ENCODE results near the gene TMEM170B.

TMEM170B gene

DNA sequence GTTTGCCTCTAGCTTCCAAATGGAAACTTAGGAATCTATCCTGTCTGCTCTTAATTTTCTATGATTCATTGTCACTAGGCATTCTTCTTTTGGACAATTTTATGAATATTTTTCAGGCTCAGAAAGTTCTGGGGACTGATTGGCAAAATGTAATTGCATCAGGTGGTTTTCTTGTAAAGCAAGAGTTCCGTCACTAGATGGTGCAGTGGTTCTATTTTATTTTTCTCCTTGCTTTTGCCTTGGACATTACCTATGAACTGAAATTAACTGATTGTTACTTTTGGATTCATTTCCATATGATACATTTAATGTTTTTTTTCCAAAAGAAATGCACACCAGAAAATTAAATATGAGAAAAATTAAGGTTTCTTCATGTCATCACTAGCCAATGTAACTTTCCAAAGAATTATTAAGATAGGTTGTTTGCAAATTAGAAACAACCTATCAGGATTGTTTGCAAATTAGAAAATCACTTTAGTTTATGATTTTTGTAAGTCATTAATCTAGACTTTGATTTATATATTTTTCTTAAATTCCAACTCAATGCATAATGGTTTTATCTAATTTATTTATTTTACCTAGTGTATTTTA, 48.0 kb downstream of the TMEM170B start:
- no peak for DNase-seq

DNA sequence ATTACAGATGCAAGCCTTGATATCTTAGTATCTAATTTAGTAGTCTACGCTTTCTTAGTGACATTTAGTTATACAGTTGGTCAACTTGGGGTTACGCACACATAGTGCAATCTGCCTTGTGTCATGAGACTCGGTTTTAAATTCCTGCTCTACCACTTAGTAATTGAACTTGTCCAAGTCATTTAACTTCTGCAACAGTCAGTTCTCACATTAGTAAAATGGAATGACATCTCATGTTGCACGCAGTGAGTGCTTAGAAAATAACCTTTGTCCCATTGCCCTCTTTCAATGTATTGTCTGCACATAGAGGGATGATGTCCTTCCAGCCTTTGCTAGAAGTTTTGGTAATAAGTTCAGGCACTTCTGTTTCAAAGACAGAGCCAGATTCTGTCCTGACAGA, 48.6 kb downstream of the TMEM170B start:
- DNase-seq = no peak

DNA sequence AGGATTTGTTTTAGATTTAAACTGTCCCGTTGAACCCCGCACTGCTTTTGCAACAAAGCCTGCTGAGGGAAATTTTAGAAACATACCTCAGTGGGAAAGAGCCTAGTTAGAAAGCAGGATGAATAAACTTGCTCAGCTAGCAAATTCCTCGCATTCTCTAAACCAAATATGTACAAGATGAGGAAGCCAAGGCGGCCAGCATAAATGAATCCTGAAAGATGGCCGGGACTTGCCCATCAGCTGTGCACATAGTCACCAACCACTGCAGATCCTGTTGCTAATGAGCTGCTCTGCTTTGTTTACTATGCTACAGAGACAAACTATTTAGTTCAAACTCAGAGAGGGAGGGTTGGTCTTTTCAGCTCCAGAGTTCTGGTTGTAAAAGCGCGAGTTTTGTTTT, 49.0 kb downstream of the TMEM170B start:
- DNase-seq = no peak

DNA sequence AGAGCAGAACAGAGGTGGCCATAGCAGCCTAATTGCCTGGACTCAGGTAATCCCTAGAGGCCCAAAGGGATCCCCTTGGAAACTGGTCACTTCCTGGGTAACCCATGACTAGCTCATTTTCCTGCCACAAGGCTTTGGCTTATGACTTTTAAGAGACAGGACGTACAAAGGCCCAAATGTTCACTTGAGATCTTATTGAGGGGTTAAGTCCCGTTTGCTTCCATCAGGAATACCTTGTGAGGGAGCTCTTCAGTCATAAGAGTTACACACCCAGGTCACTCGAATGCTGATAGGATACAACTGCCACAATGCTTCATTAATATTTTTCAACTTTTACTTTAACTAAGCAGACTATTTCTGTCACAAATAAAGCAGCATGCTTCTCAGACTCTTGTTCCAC, 51.7 kb downstream of the TMEM170B start:
- no peak for DNase-seq

DNA sequence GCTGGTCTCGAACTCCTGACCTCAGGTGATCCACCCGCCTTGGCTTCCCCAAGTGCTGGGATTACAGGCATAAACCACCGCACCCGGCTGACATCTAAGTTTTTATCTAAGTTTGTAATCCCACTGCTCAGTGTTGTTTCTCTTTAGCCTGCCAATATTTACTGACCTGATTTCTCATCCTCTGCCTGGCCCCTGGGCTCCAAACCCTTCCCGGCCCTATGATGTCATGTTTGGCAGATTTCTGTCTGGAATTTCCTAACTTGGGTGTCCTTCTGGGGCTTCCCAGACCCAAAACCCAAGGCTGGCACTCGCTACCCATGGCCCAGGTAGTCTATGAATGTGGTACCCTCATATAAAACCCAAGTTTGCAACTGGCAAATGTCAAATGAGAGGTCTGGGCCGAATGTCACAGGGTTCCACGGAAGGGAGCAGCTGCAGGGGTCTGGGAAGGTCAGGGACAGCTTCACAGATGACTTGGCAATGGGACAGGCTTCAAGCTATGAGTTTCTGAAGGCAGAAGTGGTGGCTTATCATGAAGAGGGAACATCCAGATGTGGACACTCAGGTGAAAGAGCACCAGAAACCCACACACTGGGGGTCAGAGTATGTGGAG, 54.9 kb downstream of the TMEM170B start:
- no peak for DNase-seq

DNA sequence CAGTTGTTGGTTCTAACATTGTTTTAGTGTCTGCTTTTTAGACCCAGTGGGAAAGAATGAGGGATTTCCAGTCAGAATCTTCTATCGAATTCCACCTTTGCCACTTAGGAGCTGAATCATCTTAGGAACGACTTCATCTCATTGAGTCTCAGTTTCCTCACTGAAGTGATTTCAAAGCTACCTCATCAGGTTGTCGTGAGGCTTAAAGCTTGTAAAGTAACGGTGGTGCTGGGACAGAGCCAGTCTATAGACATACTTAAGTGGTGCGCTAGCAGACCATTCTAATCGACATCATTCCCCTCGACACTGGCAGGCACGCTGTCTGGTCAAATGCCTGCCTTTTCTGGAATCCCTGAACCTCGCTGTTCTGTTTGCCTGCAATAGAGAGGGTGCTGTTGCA, 55.5 kb downstream of the TMEM170B start:
- no peak for DNase-seq

DNA sequence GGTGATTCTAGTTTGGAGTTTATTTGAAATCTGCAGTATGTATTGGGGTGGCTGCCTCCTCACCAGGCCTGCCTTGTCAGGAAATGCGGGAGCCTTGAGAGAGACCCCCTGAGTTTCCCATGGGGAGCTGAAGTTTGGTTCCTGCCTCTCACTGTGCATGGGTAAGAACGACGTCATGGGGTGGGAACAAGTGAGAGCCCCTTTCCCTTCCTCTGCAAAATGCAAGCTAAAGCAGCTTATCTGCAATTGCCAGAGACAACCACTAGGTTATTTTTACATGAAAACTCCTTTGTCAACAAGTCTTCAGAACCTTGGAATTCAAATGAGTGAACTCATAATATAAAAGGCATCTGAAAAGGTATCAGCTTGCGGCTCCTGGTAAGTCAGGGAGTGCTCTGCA, 58.4 kb downstream of the TMEM170B start:
- no peak for DNase-seq

DNA sequence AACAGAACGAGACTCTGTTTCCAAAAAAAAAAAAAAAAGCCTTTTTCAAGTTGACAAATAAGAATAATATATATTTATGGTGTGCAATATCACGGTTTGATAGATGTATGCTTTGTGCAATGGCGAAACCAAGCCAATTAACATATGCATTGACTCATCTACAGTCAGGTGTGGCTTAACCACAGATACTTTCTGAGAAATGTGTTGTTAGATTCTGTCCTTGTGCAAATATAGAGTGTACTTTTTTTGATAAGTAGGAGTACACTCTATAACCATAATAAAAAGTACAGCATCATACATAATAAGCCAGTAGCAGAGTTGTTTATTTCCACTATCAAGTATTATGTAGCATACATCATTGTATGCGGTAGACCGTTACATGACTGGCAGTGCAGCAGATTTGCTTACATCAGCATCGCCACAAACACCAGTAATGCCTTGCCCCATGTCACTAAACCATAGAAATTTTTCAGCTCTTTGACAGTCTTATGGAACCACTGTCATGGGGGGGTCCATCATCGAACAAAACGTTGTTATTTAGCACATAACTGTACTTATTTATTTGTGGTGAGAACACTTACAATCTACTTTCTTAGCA, 59.2 kb downstream of the TMEM170B start:
- no peak for DNase-seq

DNA sequence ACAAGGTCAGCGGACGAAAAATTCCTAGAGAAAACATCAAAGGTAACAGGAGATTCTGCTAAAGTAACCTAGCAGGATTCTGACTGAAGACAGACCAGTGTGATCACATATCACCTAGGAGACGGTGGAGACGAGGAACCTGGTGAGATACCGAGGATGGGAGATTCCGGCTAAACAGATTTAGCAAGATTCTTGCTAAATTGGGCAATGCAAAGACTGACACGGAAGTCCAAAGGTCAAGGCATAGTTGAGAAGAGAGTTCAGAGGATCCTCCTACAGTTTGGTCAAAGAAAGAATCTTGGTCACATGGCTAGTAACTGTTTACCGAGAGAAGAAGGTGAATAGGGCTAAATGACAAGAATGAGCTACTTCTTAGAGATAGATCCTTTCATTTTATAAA, 61.1 kb downstream of the TMEM170B start:
- no peak for DNase-seq

DNA sequence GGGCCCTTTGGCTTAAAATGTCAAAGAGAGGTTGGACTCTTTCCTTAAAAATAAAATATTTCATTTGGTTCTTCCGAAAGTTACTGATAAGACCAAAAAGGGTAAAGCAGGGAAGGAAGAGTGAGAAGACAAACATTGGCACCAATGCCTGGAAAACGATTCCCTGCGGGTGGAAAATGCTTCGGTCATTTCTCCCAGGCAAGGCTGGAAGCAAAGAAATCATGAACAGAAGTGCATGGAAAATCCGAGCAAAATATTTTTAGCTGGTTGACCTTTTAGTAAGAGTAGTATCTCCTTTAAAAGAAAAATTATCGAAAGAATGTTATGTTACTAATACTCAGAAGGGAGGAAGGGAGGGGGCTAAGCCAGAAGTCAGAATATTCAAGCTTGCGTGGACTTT, 62.7 kb downstream of the TMEM170B start:
- no peak for DNase-seq

DNA sequence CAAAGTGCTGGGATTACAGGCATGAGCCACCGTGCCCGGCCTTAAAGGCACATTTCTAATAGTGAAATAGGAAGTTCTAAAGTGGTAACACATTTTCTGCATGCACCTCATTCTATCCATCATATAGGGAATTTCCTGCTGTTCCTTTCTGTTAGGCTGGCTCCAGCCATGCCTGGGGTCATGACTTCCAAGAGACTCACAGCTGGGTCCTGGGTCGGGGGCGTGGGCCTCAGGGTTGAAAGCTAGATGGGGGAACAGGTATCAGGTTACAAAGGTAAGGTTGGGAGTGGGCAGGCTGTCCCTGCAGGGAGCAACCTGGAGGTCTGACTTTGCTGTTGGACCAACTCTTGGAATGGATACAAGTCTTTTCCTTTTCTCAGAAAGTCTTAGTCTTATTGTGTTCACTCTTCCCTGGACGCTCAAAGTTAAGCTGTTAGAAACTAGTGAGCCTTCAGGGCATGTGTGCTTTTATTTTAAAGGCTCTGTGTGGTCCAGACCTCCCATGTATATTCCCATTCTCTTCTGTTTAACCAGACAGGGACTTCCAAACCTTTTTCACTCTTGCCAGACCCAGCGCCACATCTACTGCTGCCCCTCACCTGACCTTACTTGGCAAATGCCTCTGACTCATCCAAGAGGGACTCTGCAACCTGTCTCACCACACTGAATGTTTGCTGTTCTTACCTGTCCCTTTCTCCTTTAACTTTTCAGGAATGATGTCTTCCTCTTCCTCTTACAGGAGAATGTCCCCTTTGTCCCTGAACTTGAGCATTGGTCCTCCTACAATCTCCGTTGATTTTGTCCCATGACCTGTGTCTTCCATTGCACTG, 64.4 kb downstream of the TMEM170B start:
- no peak for DNase-seq

DNA sequence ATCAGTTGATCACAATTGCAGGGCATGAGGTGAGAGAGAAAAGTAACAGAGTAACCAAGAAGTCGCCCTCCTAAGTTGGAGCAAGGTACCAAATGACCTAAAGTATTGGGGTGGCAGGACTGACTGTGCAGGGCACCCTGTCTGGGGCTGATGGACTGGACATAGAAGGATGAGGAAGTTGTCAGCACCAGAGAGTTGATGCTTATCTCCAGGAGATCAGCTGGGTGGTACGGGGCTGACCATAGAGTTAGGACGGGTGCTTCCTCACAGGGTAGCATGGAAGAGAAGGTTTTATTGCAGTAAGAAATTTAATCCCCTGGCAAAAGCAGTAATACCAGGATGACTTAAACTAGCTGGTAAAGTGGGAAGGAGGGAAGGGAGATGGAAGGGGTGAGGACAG, 66.7 kb downstream of the TMEM170B start:
- no peak for DNase-seq

DNA sequence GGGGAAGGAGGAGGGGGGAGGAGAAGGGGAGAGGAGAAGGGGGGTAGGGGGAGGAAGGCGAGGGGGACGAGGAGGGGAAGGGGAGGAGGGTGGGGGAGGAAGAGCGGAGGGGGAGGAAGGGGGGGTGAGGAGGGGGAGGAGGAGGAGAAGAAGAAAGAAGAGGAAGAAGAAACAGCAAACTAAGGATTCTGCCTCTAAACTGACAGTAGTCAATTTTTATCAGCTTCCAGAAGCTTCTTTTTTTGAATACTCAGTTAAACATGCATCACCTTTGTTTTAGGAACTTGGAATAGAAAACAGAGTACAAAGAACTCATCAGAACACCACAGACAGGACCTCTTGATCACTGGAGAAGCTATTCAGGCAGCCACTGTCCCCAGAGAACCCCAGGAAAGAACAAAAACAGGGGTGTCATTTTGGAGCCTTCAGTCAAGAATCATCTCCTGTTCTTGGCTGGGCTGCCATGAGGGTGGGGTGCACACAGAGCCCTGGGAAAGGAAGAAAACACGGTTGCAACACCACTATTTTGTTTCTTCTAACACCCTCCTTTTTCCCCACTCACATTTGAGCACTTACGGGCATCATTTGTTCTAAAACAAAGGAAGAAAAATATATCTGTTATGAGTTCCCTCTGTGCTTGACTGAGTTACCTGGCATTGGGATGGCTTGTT, 67.4 kb downstream of the TMEM170B start:
- no peak for DNase-seq

DNA sequence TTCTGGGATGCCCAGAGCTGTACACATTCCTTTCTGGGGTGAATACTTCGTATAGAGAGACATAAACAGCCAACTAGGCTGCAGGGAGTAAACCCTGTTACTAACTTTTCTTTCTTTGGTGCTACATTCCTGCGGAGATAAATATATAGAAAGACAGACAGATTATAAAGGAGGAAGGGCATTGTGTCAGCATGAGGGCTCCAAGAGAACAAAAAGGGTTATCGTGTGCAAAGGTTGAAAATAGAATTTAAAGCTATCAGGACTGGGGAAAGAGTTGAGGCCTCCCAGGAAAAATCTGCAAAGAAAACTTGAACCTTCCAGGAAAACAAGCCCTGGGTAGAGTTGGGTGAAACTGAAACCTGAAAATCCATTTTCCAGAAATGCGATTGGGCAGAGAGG, 68.0 kb downstream of the TMEM170B start:
- DNase-seq = no peak

DNA sequence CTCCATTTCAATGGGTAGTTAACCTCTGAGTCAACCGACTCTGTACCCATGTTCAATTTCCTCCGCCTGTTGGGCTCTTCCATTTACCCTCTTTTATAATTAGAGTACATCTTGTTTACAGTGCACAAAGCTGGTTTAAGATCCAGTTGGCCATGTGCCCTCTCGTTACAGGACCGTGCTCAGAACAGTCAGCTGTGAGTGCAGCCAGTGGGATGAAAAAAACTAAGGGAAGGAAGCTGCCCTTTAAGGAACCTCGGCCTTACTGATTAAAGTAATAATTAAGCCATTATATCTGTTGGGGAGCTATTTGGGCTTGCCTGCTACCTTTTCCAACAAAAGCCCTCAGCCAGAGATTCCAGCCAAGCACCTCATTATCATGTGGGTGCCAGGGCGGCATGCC, 68.8 kb downstream of the TMEM170B start:
- DNase-seq = no peak

DNA sequence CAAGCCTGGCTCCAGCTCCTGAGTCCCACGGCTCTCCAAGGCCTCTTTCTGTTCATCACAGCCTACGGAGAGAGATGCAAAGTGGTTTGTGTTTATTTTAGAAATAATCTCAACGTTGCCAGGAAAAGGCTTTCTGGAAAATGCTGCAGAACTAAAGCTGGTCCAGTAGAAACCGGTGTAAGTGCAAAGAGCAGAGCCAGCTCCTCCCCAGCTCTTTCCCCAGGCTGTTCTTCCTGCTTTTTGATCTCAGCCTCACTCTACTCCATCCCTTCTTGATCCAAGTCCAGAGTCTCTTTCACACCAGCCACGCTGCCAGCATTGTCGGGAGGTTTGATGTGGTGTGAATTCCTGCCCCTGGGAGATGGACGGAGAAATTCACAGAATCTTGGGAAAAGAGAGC, 69.8 kb downstream of the TMEM170B start:
- no peak for DNase-seq

DNA sequence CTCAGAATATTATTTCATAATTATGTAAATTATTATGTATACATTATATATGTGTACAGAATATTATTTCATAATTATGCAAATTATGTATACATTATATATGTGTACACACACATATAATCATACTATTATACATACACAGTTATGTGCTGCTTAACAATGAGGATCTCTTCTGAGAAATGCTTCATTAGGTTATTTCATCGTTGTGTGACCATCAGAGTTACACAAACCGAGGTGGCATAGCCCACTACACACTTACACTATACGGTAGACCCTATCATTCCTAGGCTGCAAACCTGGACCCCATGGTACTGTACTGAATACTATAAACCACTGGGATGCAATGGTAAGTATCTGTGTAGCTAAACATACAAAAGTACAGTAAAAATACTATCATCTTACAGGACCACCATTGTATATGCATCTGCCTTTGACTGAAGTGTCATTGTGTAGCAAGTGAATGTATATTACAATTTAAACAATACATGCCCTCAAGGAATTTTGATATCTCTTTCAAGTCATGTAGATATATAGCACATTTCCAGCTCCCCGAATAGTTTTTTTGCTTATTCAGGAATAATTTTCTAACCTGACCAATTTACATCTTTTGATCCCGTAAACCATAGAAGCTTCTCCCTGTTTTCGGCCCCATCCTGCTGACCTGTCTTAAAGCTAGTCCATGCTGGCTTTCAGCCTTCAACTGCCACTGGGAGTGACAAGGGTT, 71.2 kb downstream of the TMEM170B start:
- no peak for DNase-seq

DNA sequence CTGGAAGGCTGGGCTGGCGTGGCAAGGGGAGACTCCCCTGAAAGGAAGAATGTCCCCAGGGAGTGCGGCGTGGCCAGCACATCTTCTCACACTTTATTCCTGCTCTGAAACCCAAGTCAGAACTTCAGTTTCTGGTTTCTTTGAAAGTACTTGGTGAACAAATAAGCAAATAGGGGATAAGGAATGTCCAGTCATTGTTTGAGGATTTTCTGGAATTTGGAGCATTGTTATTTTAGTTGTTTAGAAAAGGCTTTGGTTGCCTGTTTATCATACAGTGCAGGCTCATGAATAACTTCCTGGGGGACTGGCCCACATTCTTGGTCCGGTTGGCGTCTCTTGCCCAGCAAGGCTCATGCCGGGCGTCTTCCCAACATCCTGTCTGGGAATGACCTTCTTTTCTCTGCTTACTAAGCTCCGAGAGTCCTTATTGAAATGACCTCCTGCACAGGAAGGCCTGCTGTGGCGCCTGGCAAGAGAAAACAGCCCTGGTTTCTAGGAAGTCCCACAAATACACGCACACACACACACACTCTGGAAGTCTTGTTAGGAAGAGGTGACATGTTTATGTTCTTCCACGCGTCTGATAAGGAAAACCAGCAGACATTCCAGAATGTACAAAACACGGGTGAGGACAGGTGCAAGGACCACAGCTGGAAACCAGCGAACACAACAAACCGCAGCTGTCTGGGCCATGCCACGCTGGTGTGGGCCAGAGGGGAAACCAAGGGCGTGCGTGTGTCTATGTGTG, 71.9 kb downstream of the TMEM170B start:
- no peak for DNase-seq

DNA sequence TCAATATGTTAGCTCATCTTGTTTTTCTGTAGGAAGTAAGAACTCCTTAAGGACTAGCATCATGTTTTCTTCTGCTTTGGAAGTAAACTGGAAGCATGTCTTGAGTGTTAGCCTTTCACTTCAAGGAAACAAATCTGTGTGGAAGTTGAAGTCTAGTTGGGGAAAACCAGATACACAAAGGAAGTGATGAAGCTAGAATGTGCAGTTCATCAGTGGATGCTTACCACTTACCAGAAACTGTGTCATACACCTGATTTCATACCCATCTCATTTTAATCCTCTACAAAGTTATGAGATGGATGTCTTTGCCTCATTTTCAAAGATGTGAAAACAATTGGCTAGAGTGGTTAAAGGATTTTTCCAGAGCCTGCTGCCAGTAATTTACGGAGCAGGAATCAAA, 75.8 kb downstream of the TMEM170B start:
- no peak for DNase-seq

DNA sequence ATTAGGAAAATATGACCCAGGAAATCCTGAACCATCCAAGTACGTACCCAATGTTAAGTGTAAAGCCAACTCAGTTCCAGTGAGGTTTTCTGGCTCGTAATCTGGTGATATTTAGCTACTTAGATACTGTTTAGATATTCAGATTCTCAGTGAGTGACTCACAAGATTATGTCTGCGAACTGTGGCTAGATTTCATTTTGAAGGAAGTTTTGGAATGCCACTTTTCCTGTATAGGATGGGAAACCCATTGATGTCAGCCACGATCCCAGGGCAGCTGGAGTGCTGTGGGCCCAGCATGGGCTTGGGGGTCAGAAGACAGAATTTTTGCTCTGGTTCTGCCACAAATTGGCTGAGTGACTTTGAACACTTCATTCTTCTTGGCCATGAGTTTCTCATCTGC, 76.3 kb downstream of the TMEM170B start:
- DNase-seq = no peak

DNA sequence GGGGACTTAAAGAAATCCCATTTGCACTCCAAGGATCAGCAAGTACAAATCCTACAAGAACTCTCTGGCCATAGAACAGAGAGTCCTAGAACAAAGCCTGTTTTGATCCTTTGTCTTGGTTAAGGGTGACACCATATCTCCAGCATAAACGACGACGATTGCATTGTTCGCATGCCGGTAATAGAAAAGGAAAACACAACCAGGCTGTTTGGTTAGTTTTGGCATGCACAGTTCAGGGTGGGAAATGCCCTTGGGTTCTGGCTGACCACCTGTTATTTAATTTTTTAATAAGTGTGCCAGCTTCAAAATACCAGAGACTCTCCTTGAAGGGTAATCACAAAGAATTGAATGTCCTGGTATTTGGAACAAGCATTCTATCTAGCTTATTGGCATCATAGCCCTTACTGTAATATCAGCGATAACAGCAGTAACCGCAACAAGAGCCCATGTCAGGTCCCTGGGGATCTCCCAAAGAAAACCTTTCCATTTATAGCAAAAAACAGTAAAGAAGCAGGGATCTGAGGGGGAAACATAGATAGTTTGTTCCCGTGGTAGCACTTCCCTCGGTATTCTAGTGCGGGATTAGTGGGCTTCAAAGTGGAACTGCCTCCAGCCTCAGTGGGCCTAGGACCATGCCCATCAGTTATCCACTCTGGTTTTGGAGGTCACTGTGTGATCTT, 77.1 kb downstream of the TMEM170B start:
- DNase-seq = no peak

Measured in right kidney (tissue), 1 donor.